ENCODE measurements around the gene PGAP6.

DNA sequence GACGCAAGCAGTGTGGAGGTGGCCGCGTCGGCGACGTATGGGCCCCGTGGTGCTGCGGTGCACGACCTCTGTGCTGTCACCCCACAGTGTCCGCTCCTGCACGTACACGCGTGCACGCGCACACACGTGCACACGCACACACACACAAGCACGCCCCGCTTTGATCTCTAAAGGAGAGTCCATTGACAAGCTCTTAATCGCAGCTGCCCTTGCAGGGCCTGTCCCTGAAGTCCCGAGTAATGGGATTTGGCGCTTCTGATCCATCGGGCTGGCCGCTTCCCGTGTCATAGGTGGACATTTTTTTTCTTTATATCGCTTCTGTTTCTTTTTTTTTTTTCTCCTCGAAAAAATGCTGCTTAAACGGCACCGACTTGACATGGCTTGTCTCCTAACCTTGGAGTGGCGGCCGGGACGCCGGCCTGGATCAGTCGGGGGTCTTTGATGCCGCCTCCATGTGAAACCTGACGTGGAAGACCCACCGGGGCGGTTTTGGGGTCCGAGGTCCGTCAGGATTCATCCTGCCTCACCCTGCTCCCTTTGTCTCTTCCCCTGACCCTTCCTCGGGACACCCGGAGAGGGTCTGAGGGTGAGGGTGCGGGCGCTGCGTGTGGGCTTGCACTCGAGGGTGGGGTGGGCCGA, 21.0 kb downstream of the PGAP6 start:
- TF ChIP-seq, protein P1, sequence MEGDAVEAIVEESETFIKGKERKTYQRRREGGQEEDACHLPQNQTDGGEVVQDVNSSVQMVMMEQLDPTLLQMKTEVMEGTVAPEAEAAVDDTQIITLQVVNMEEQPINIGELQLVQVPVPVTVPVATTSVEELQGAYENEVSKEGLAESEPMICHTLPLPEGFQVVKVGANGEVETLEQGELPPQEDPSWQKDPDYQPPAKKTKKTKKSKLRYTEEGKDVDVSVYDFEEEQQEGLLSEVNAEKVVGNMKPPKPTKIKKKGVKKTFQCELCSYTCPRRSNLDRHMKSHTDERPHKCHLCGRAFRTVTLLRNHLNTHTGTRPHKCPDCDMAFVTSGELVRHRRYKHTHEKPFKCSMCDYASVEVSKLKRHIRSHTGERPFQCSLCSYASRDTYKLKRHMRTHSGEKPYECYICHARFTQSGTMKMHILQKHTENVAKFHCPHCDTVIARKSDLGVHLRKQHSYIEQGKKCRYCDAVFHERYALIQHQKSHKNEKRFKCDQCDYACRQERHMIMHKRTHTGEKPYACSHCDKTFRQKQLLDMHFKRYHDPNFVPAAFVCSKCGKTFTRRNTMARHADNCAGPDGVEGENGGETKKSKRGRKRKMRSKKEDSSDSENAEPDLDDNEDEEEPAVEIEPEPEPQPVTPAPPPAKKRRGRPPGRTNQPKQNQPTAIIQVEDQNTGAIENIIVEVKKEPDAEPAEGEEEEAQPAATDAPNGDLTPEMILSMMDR (IDR thresholded peaks at IDR 0.05 in 8 of 11, conservative IDR thresholded peaks at IDR 0.05 in 3 of 11): no peak
- no peak for TF ChIP-seq POLR2A (IDR thresholded peaks at IDR 0.05)
